LNCaP clone FGC (cell line): ENCODE data around the gene KIF7.

Experiments
- DNase-seq: peaks from one replicate; pipeline ENCODE4 v3.0.0-alpha.2; 2011; ENCODE audit warnings: low read depth
- H3K4me3 ChIP-seq: 2 replicates; pipeline ENCODE4 v1.5.1; 2011; ENCODE audit warnings: mild to moderate bottlenecking, low read depth, low read length, control low read depth
- CTCF ChIP-seq: IDR thresholded peaks from 2 replicates; pipeline ENCODE4 v1.5.1; 2012; ENCODE audit warnings: mild to moderate bottlenecking; ENCODE audit not compliant: control insufficient read depth, insufficient read depth; ENCODE audit errors: extremely low read depth

The KIF7 gene

GRCh38 chr15:89664441-89665350, 9.4 kb upstream of the KIF7 start:
- H3K4me3 ChIP-seq: no peak overlapping the region
- no peak for TF ChIP-seq CTCF
- DNase-seq: no peak

- H3K4me3 ChIP-seq: no peak overlapping the region
- no peak for DNase-seq
Observed at GRCh38 chr15:89662893-89663626, 7.8 kb upstream of the KIF7 start.

GRCh38 chr15:89660556-89660955, 5.3 kb upstream of the KIF7 start:
- DNase-seq: no peak
- no peak for TF ChIP-seq CTCF
- no peak overlapping the region for H3K4me3 ChIP-seq

More at GRCh38 chr15:89662893-89663626, 7.8 kb upstream of the KIF7 start:
- no peak for TF ChIP-seq CTCF

GRCh38 chr15:89659295-89659694, 4.0 kb upstream of the KIF7 start:
- no peak for TF ChIP-seq CTCF
- DNase-seq: no peak
- no peak overlapping the region for H3K4me3 ChIP-seq

GRCh38 chr15:89657686-89658200, 2.5 kb upstream of the KIF7 start:
- H3K4me3 ChIP-seq: no peak overlapping the region
- no peak for DNase-seq
- TF ChIP-seq CTCF: no peak

- H3K4me3 ChIP-seq: no peak overlapping the region
- DNase-seq: no peak
- TF ChIP-seq CTCF: no peak
Observed at GRCh38 chr15:89656116-89656815, 999 bp upstream of the KIF7 start.
